HL-60 (cell line): Measurements from ENCODE around the gene WDR59.

Source experiments
- TF ChIP-seq, protein P1 (sequence below): IDR thresholded peaks from 2 replicates; pipeline ENCODE4 v1.6.1; 2012; ENCODE audit warnings: low read depth; ENCODE audit not compliant: insufficient replicate concordance
- TF ChIP-seq, protein P2 (sequence below): IDR thresholded peaks from one replicate; pipeline ENCODE4 v1.5.1; 2011; ENCODE audit warnings: low read length, control low read depth, inconsistent platforms; ENCODE audit not compliant: insufficient read depth

DNA sequence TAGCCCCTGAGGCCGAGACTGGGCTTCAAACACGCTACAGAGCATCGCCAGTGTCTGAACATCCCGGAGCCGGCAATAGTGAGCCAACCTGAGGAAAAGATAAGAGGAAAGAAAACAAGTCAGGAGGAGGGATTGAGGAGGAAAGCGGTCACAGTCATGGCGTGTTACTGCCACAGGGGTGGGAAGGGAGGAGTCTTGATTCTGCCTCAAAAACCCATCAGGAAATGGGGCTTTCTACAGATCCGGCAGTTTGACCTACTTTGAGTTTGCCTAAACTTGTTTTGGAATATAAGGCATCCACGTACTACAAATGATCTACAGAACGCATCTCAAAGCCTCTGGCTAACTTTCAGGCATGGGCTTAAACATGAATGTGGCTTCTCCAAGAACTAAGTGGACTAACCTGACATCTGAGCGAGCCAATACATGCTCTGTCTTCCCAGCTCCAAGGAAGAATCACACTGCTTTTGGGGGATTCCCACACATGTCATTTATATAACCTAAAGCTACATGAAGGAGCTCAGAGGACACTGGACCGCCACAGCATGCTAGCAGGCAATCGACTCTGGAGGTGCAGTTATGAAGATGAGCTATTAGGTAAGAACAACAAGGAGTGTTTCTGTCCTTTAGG lies 96.6 kb downstream of the WDR59 start:
- TF ChIP-seq, protein P1, sequence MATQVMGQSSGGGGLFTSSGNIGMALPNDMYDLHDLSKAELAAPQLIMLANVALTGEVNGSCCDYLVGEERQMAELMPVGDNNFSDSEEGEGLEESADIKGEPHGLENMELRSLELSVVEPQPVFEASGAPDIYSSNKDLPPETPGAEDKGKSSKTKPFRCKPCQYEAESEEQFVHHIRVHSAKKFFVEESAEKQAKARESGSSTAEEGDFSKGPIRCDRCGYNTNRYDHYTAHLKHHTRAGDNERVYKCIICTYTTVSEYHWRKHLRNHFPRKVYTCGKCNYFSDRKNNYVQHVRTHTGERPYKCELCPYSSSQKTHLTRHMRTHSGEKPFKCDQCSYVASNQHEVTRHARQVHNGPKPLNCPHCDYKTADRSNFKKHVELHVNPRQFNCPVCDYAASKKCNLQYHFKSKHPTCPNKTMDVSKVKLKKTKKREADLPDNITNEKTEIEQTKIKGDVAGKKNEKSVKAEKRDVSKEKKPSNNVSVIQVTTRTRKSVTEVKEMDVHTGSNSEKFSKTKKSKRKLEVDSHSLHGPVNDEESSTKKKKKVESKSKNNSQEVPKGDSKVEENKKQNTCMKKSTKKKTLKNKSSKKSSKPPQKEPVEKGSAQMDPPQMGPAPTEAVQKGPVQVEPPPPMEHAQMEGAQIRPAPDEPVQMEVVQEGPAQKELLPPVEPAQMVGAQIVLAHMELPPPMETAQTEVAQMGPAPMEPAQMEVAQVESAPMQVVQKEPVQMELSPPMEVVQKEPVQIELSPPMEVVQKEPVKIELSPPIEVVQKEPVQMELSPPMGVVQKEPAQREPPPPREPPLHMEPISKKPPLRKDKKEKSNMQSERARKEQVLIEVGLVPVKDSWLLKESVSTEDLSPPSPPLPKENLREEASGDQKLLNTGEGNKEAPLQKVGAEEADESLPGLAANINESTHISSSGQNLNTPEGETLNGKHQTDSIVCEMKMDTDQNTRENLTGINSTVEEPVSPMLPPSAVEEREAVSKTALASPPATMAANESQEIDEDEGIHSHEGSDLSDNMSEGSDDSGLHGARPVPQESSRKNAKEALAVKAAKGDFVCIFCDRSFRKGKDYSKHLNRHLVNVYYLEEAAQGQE: no peak
- TF ChIP-seq, protein P2, sequence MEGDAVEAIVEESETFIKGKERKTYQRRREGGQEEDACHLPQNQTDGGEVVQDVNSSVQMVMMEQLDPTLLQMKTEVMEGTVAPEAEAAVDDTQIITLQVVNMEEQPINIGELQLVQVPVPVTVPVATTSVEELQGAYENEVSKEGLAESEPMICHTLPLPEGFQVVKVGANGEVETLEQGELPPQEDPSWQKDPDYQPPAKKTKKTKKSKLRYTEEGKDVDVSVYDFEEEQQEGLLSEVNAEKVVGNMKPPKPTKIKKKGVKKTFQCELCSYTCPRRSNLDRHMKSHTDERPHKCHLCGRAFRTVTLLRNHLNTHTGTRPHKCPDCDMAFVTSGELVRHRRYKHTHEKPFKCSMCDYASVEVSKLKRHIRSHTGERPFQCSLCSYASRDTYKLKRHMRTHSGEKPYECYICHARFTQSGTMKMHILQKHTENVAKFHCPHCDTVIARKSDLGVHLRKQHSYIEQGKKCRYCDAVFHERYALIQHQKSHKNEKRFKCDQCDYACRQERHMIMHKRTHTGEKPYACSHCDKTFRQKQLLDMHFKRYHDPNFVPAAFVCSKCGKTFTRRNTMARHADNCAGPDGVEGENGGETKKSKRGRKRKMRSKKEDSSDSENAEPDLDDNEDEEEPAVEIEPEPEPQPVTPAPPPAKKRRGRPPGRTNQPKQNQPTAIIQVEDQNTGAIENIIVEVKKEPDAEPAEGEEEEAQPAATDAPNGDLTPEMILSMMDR: no peak
